Measurements from ENCODE around the gene LCP2.
"Not testable (repeated sequence)": the region's sequence is repeated elsewhere in the genome, so short reads cannot be mapped to it uniquely, and the experiment has no call there.

The LCP2 gene

DNA sequence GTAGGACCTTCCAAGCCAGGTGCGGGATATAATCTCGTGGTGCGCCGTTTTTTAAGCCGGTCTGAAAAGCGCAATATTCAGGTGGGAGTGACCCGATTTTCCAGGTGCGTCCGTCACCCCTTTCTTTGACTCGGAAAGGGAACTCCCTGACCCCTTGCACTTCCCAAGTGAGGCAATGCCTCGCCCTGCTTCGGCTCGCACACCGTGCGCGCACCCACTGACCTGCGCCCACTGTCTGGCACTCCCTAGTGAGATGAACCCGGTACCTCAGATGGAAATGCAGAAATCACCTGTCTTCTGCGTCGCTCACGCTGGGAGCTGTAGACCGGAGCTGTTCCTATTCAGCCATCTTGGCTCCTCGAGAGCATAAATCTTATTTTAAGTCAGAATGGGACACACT is 52.1 kb downstream of the LCP2 start:
- DNase-seq, result not testable (repeated sequence)

DNA sequence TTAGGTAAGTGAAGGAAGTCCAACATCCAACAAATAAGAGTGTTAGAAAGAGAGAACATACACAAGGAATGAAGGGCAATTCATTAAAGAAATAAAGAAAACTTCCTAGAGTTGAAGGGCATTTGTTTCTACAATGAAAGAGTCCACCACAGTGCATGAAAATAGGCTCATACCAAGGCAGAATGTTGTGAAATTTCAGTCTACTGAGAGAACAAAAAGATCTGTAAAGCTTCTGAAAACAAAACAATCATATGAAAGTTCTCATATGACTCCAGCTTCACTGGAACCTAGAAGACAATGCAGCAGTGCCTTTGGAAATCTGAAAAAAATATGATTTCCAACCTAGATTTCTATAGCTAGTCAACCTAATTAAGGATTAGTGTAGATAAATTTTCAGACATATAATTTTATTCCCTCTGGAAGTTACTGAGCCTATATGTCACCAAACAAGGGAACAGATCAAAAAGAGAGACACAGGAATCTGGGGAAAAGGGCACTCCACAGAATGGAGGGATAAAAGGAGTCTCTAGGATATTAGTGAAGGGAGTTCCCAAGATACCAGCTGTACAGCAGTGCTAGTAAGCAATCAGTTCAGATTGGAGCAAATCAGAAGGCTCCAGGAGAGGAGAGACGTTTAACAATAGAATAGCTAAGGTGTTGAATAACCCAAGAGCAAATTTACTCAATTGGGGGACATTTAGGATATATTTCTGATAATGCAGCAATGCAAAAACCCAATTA is 59.0 kb downstream of the LCP2 start:
- no peak for DNase-seq

DNA sequence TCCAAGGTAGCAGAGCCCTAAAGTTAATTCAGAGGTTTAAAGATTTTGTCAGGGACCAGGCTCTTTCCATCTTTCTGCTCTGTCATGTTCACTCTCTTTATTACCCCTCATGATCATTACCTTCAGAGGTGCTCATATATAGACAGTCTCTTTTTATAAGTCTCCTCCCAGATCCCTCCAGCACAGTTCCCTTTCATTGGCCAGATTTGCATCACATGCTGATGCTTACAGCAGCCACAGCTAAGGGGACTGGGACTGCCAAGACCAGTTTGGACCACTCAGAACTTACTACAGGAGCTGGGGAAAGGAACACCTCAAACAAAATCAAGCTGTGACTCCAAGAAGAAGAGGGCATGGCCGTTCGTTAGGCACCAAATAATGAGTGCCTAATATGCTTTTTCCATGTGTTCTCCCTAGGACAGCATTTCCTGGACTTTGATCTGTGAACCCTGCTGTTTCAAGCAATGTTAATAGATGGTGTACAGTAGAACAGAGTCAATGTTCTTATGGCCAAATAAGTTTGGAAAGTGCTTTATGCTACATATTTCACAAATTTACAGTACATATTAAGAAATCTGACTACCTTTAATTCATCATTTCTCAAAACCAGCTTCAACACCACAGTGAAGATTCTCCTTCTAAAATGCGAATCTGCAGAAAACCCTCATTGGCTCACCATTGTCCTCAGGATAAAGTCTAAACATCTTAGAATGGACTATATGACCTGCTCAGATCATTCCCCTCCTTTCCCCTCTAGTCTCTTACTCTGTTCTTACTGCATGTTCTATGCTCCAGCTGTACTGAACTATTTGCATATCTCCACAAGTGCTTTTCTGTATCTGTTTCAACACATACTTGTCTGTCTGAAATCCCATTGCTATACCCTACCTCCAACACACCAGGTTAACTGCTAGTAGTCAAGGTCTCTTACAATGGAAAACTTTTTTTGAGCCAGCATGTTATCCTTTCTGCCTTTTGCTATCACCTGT is 61.4 kb downstream of the LCP2 start:
- DNase-seq, result no peak

DNA sequence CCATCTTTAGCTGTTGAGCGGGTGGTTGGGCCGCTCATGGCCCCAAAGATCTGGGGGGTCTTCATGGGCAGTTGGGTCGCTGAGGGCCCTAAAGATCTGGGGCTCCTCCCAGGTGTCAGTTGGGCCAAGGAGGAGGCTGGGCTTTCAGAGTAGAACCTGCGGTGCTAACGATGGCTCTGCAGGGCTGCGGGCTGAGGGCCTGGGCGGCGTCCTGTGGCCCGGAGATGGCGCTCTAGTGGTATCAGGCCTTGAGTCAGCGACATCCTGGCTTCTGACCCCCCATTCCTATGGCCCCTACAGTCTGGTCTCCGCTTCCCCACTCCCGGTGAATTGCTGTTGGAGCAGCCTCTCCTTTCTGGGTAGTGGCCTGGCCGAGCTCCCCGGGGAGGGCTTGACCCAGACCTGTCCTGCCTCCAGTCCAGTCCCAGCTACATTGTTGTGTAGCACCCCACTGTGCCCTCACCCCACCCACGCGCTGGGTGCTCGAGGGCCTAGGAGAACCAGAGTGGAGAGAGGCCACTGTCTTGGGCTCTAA is 64.2 kb downstream of the LCP2 start:
- no peak for DNase-seq

DNA sequence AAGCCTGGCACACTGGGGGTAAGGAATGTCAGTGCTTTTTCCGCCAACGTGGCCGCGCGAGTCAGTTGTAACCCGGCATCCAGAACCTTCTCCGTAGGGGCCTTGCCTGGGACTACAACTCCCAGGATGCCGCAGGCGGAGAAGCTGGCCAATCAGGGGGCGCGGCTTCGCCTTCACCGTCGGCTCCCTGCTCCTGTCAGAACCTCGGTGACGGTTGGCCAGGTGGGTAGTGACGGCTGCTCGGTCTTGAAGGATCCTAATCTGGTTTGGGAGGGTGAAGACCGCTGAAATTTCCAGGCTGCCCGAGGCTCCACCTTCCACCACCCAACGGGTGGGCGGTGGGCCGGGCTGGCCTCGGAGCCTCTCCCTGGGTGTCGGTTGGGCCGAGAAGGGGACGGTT is 64.8 kb downstream of the LCP2 start, which contains the start of gene C5orf58:
TSS of gene C5orf58 (plus strand) at position 200 of the 400 bp plus-strand sequence. CDS start 1,992 bp downstream, outside the sequence.
- DNase-seq, result no peak

DNA sequence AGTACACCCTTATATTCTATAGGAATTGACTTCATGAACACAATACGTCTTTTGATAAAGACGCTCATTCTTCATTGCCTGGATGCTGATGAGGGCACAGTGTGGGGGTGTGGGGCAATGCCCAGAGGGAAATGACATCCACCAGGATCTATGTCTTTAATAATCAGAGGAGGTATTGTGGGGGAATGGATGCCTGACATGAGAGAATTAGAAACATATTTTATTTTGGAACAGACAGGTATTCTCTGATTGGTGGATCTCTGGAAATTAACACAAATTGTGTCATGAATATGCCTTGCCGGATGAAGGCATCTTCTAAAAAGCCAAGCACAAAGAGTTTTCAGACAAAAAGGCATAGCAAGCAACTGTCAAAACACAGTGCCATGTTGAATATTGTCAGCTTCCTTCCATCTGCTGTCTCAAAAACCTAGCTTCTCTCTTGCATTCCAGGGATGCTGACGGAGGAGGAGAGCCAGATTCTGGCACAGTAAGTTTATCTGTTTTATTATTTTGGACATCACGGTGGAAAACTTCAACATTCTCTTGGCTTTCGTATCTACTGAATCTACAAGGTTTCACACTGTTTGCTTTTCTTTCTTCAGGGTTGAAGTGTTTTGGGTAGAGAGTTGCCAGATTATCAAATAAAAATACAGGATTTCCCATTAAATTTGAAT is 68.7 kb downstream of the LCP2 start:
- DNase-seq, result no peak

DNA sequence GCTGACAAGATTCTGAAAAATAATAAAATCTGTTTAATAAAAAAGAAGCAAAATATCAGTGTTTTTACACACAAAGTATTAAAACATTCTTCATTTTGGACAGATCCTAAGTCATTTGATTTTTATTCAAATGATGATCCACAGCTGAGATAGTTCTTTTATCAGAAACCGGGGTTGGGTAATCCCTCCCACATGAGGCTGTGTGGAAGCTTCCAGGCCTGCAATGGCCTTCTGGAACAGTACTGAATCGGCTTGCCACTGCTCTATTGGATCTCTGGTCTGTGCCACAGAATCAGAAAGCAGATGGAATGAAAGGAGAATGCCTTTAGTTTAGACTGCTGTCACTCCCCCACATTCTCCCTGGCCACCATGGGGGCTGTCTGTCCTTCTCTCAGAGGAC is 70.9 kb downstream of the LCP2 start:
- DNase-seq, result no peak

DNA sequence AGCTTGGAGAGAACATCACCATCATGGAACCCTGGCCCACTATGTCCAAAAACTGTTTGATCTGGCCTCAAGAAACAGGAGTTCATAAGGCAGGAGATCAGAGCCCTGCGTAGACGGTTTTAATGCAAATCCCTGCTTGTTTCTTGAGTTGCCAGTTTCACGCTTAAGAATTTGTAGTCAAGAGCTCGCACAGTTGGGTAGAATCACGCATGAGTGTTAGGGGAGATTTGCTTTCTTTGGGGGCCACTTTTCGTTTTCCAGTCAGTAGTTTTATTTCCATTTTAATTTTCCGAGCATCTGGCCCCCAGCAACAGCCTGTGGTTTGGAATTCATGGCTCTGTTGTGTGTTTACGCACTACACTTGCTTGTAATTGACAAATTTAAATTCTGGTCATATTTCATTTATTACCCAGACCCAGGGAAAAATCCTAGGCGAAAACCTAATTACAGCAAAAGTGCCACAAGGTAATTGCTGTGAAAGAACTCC is 71.4 kb downstream of the LCP2 start:
- DNase-seq, result no peak

DNA sequence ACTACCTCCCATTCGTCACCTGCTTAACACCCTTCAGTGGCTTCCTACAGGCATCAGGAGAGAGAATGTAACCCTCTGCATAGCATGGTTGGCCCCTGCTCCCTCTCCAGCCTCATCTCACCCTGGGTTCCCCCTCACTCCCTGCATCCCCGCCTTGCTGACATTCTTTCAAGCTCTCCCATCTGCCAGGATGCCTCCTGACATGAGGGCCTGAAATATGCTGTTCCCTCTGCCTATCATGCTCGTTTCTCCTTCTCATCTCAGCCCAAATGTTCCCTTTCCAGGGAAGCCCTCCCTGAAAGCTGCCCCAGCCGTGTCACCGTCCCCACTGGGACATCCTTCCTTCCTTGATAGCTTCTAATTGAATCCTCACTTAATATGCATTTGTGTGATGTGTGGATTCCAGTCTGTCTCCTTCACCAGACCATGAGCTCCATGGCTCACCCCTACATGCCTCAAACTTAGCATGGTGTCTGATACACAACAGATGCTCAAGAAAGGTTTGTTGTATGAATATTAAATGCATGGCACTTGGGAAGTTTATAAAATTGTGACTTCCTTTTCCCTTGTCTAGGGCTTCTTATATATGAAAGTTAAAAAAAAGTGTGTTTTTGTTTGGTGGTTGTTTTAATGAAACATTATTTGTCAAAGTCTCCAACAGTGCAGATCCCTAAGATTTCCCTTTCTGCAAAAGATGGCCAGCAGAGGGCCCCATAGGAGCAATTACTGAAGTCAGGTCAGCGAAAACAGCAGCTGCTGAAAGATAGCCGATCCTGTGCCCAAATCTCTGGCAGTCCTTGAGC is 72.0 kb downstream of the LCP2 start:
- DNase-seq, result peak; percentile 3

DNA sequence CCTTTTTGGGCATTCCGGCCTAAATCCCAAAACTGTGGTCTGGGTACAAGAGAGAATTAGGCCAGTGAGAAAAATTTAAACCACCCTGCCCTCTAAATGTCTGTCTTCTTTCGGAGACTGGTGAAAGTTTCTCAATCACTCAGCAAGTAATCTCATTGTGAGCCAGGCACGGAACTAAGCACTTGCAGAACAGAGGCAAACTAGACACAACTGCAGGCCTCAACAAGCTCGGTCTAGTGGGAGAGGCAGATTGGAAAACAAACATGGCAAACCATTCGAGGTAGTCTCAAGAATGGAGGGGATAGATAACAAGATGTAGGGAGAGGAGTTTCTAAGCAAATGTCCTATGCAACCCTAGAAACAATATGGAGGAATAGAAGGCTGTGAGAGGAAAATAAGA is 73.7 kb downstream of the LCP2 start:
- no peak for DNase-seq

DNA sequence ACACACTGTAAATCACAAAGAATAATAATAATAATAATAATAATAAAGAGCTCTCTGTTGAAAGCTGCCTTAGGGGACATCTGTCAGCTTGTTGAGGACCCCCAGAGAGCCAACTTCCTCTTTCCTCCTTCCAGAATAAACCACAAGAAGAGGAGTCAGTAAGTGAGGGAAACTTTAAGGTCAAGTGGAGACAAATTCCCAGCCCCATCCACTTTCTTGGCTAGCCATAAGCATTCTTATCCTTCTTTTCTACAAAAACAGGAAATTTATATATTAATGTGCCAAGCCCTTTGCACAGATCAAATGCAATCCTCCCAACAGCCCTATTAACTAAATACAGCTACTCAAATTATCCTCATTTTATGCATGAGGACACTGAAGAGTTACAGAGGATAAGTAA is 74.2 kb downstream of the LCP2 start:
- DNase-seq, result no peak

DNA sequence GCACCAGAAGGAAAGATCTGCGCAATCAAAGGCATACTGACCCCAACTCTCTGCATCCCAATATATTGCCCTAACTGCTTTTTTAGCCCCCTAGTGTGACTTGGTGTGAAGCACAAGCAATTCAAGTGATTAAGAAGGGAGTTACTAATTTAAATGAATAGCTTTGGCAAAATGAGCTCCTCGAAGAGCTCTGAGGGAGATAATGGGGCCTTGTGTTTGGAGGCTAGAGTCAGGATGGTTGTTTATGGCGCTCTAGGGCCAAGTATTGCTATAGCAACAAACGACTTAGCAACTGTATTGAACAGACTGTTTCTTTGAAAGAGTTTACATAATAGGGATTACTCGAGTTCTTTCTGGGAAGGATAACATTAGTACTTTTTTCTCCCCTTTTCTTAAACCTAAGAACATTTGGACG is 76.2 kb downstream of the LCP2 start:
- no peak for DNase-seq

DNA sequence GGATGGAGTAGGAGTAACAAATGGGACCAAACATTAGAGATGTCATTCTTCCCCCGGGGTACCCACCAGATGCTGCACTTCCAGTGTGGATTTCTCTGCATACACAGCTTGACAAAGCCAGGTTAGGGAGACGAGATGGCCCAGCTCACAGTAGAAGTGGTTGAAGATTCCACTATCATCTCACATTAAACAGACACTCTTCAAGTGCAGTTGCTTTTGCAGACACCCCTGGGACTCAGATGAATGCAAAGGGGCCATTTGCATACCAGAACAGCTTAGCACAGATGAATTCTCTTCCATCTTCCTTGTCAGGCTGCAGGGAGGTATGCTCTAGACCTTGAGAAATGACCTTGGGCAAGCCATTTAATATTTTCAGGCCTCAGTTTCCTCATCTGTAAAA is 77.4 kb downstream of the LCP2 start:
- DNase-seq, result no peak

DNA sequence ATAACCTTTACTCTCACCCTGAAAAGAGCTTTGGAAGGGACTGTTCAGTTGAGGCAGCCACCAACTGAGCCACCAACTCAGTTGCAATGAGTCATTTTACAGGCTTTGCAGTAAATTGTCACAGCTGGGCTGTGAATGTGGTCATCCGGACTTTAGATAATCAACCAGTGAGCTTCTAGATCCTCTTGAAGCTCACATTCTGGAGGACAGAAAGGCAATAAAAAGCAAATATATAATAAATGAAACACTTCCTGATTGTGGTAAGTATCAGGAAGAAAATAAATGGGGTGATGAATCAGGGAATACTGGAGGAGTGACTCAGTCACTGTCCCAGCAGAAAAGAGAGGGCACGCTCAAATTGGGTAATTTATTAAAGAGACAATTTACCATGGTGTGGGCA is 78.0 kb downstream of the LCP2 start:
- no peak for DNase-seq

DNA sequence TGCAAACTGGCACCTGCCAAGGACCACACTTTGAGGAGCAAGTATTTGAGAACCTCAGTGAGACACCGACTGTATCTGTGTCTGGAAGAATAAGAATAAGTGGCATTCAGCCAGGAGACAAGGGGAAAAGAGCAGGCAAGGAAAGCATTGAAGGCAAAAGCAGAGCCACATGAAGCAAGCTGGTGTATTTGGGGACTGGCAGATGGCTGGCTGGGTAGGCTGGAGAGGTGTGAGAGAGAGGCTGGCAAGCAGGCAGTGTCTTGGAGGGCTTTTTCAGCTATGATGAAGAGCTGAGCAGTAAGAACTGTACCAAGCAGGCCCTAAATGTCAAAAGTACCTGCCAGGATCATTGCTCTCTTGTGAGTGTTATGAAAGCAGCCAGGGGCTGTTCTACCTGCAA is 78.9 kb downstream of the LCP2 start:
- no peak for DNase-seq

DNA sequence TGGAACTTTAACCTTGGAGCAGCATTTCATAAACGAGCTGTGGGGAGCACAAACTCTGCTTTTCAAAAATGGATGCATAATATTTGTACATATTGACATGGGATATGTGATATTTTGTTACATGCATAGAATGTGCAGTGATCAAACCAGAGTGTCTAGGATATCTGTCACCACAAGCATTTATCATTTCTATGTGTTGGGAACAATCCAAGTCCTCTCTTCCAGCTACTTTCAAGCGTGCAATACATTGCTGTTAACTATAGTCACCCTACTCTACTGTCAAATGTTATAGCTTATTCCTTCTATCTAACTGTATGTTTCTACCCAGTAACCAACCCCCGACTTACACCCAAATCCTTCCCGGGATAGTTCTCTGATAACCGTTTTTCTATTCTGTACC is 79.7 kb downstream of the LCP2 start:
- no peak for DNase-seq

DNA sequence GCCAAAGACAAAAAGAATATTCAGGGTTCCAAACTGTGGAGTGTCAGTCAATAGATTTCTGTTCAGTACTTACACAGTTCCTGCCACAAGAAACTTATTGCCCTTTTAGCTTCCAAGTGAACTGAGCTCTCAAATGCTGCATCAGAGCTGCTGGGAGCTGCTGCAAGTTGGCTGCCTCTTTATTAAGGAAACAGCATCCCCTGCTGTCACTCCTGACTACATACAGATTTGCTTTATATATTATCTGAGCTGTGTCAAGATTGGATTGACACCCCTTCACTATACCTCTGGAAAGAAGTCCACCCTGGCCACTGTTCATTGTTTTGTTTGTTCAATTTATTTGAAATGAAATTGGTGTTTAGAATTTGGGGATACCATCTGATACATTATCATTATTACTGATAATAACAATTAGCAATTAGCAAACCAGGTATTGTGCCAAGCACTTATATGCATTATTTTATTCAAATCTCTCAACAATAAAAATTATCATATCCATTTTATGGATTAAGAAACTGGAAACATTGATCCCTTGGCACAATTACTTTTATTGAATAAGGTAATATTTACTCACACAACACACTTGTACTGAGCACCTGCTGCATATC is 81.2 kb downstream of the LCP2 start:
- peak; percentile 1 for DNase-seq

DNA sequence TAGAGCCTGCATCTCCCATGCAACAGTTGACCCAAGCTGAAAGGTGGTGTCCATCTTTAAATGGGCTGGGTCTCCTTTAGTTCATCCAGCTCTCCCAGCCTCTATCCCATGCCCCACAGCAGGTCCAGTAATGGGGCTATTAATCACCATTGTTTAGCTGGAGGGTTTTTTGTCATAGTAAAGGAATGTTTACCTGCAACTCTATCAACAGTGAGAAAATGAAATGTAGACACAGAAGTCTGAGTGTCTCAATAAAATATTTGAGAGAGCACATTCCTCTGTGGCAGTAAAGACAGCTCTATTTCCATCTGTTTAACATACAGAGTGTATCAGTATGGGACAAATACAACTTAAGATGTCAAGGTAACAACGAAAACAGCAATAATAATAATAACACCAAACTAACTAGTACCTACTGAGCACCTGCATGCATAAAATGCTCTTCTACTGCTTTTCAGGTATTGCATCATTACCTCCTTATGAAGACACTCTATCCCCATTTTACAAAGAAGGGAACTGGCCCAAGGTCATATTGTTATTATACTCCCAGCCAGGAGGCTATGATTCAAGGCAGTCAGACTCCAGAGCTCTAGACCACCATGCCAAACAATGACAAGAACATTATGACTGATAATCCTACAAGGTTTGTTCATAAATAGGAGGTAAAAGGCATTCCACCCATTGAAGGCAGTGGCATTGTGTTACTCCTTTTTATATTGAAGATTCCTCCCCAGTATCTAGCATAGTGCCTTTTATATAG is 85.8 kb downstream of the LCP2 start:
- DNase-seq, result no peak

DNA sequence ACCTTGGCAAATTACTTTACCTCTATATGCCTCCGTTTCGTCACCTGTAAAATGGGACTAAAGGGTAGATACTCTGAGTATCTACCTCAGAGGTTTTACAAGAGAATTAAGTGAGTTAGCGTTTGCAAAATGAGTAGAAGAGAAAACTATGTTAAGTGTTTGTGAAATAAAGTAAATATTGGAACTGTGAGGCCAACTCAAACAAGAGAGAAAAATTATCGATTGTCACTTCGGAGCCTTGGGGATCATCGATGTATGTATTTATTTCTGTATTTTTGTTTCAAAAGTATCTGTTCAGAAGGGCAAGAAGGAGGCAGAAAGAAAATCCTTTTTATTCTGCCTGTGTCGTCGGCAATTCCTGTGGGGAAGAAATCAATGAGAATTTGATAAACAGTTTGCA is 90.6 kb downstream of the LCP2 start:
- DNase-seq, result no peak

DNA sequence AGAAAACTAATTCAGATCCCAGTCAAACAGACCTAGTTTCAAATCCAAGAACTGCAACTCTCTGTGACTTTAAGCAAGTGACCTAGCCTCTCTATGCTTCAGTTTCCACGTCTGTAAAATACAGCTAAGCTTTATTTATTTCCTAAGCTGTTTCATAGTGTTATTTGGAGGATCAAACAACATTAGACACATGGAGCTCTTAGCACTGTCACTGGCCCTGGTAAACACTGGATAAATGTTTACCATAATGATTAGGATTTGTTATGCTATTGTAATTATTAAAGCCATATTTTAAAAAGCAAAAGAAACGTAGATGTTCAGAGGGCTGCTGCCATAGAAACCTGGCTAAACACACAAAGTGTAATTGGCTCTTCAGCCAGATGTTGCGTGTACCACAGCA is 91.4 kb downstream of the LCP2 start:
- no peak for DNase-seq

DNA sequence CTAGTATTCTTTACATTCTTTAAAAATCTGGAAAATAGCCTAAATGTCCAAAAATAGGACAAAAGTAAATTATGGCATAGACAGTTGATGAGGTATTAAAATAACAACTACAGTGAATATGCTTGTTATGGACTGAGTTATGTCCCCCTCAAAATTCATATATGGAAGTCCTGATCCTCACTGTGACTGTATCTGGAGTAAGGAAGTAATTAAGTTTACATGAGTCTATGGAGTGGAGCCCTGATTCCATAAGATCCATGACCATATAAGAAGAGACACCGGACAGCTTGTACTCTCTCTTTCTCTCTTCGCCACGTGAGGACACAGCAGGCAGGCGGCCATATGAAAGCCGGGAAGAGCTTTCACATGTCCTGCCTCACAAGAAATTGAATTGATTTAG is 93.4 kb downstream of the LCP2 start:
- no peak for DNase-seq

Data from SHP77 treated with DMSO at 0.1 percent for 48 hours (cell line).